IgD-negative memory B cell (primary cell): ENCODE data around the gene AFG1L. TPM values are rescaled to one million over a fixed set of nuclear protein-coding genes. Genes with fewer than 3 reads are reported as not detected.

Experiments
- H3K27ac Mint-ChIP-seq, 3 donors: one replicate each; pipeline ENCODE4 v1.8.0; 2020 to 2022; ENCODE audit warnings: mild to moderate bottlenecking in 3 of 3, mixed read lengths in 3 of 3, moderate library complexity in 1 of 3
- H3K27me3 Mint-ChIP-seq: one replicate; pipeline ENCODE4 v1.8.0; 2021; ENCODE audit warnings: mixed read lengths
- H3K36me3 Mint-ChIP-seq: one replicate; pipeline ENCODE4 v1.8.0; 2020; ENCODE audit warnings: mild to moderate bottlenecking, mixed read lengths
- H3K4me1 Mint-ChIP-seq, 3 donors: one replicate each; pipeline ENCODE4 v1.8.0; 2020 to 2022; ENCODE audit warnings: mixed read lengths in 3 of 3, mild to moderate bottlenecking in 1 of 3
- H3K4me3 Mint-ChIP-seq, 4 donors: one replicate each; pipeline ENCODE4 v1.8.0; 2020 to 2022; ENCODE audit warnings: mild to moderate bottlenecking in 4 of 4, mixed read lengths in 4 of 4, moderate library complexity in 3 of 4
- H3K9me3 Mint-ChIP-seq, 3 donors: one replicate each; pipeline ENCODE4 v1.8.0; 2020 to 2021; ENCODE audit warnings: mixed read lengths in 3 of 3, mild to moderate bottlenecking in 1 of 3
- polyA plus RNA-seq: library from polyadenylated mRNA; unstranded; fragments of 300-500 nt; fragmentation: Illumina TruSeq; gene quantifications from one replicate; pipeline ENCODE4 v1.2.3, GENCODE V29; 2021

AFG1L gene
- polyA plus RNA-seq, 1 donor from 2014 or later: 5.7 TPM

- no peak overlapping the region for H3K27ac Mint-ChIP-seq
- peaks cover 1% of the 10 kb centered on the region for H3K36me3 Mint-ChIP-seq
- H3K4me1 Mint-ChIP-seq: peaks cover 5 to 7% (median 6%) of the 10 kb centered on the region in 3 donors
- no peaks in the 10 kb centered on the region for H3K9me3 Mint-ChIP-seq
- H3K4me3 Mint-ChIP-seq: no peak overlapping the region
- H3K27me3 Mint-ChIP-seq: peaks cover 3% of the 10 kb centered on the region
These were observed 160.8 kb downstream of the AFG1L start for GRCh38 chr6:108455688-108456087.

- peaks cover 1% of the 10 kb centered on the region for H3K27me3 Mint-ChIP-seq
- H3K4me3 Mint-ChIP-seq: no peak overlapping the region
- peaks cover 13% of the 10 kb centered on the region for H3K36me3 Mint-ChIP-seq
- no peaks in the 10 kb centered on the region for H3K9me3 Mint-ChIP-seq
- peaks cover 0 to 8% (median 1%) of the 10 kb centered on the region in 3 donors for H3K4me1 Mint-ChIP-seq
- no peak overlapping the region for H3K27ac Mint-ChIP-seq
These were observed 168.9 kb downstream of the AFG1L start for GRCh38 chr6:108463784-108464183.

- Mint-ChIP-seq H3K27me3 (no peaks in the 10 kb centered on the region), H3K9me3 (no peaks in the 10 kb centered on the region), H3K4me1 (peaks cover 0 to 8% (median 1%) of the 10 kb centered on the region in 3 donors), H3K27ac (no peak overlapping the region), H3K4me3 (no peak overlapping the region), H3K36me3 (peaks cover 15% of the 10 kb centered on the region)
These were observed 169.7 kb downstream of the AFG1L start for GRCh38 chr6:108464418-108465097.

GRCh38 chr6:108465098-108465495 lies 170.2 kb downstream of the AFG1L start:
- Mint-ChIP-seq H3K27me3 (no peaks in the 10 kb centered on the region), H3K36me3 (peaks cover 15% of the 10 kb centered on the region), H3K27ac (no peak overlapping the region), H3K9me3 (no peaks in the 10 kb centered on the region), H3K4me1 (peaks cover 0 to 8% (median 1%) of the 10 kb centered on the region in 3 donors), H3K4me3 (no peak overlapping the region)

GRCh38 chr6:108468346-108468745 lies 173.5 kb downstream of the AFG1L start:
- peaks cover 0 to 7% (median 1%) of the 10 kb centered on the region in 3 donors for H3K4me1 Mint-ChIP-seq
- no peaks in the 10 kb centered on the region for H3K9me3 Mint-ChIP-seq
- H3K36me3 Mint-ChIP-seq: peaks cover 13% of the 10 kb centered on the region
- no peak overlapping the region for H3K27ac Mint-ChIP-seq
- no peaks in the 10 kb centered on the region for H3K27me3 Mint-ChIP-seq
- H3K4me3 Mint-ChIP-seq: no peak overlapping the region

- Mint-ChIP-seq H3K9me3 (no peaks in the 10 kb centered on the region), H3K27ac (no peak overlapping the region), H3K4me1 (peaks cover 0 to 3% (median 1%) of the 10 kb centered on the region in 3 donors), H3K27me3 (no peaks in the 10 kb centered on the region), H3K4me3 (no peak overlapping the region), H3K36me3 (peaks cover 8% of the 10 kb centered on the region)
These were observed 174.5 kb downstream of the AFG1L start for GRCh38 chr6:108469316-108469715.

GRCh38 chr6:108473197-108473596 lies 178.3 kb downstream of the AFG1L start:
- Mint-ChIP-seq H3K27ac (no peak overlapping the region), H3K27me3 (no peaks in the 10 kb centered on the region), H3K9me3 (no peaks in the 10 kb centered on the region), H3K36me3 (peaks cover 10% of the 10 kb centered on the region), H3K4me1 (no peaks in the 10 kb centered on the region), H3K4me3 (no peak overlapping the region)

- no peaks in the 10 kb centered on the region for H3K9me3 Mint-ChIP-seq
- H3K4me1 Mint-ChIP-seq: no peaks in the 10 kb centered on the region
- peaks cover 15% of the 10 kb centered on the region for H3K36me3 Mint-ChIP-seq
- no peak overlapping the region for H3K4me3 Mint-ChIP-seq
- no peak overlapping the region for H3K27ac Mint-ChIP-seq
- no peaks in the 10 kb centered on the region for H3K27me3 Mint-ChIP-seq
These were observed 181.5 kb downstream of the AFG1L start for GRCh38 chr6:108476376-108476775.

GRCh38 chr6:108476847-108477430 lies 182.1 kb downstream of the AFG1L start:
- H3K9me3 Mint-ChIP-seq: no peaks in the 10 kb centered on the region
- no peak overlapping the region for H3K4me3 Mint-ChIP-seq
- no peak overlapping the region for H3K27ac Mint-ChIP-seq
- no peaks in the 10 kb centered on the region for H3K4me1 Mint-ChIP-seq
- H3K36me3 Mint-ChIP-seq: peaks cover 15% of the 10 kb centered on the region
- no peaks in the 10 kb centered on the region for H3K27me3 Mint-ChIP-seq

GRCh38 chr6:108482559-108482958 lies 187.7 kb downstream of the AFG1L start:
- Mint-ChIP-seq H3K36me3 (peaks cover 19% of the 10 kb centered on the region), H3K4me1 (no peaks in the 10 kb centered on the region), H3K9me3 (peaks cover 0 to 4% (median 0%) of the 10 kb centered on the region in 3 donors), H3K4me3 (no peak overlapping the region), H3K27ac (no peak overlapping the region), H3K27me3 (no peaks in the 10 kb centered on the region)

GRCh38 chr6:108484016-108484415 lies 189.2 kb downstream of the AFG1L start:
- peaks cover 21% of the 10 kb centered on the region for H3K36me3 Mint-ChIP-seq
- H3K4me3 Mint-ChIP-seq: no peak overlapping the region
- no peaks in the 10 kb centered on the region for H3K4me1 Mint-ChIP-seq
- H3K9me3 Mint-ChIP-seq: peaks cover 0 to 4% (median 0%) of the 10 kb centered on the region in 3 donors
- H3K27me3 Mint-ChIP-seq: no peaks in the 10 kb centered on the region
- H3K27ac Mint-ChIP-seq: no peak overlapping the region

- H3K27me3 Mint-ChIP-seq: no peaks in the 10 kb centered on the region
- peaks cover 4% of the 10 kb centered on the region for H3K36me3 Mint-ChIP-seq
- peaks cover 0 to 2% (median 0%) of the 10 kb centered on the region in 3 donors for H3K4me1 Mint-ChIP-seq
- no peaks in the 10 kb centered on the region for H3K9me3 Mint-ChIP-seq
- no peak overlapping the region for H3K27ac Mint-ChIP-seq
- H3K4me3 Mint-ChIP-seq: no peak overlapping the region
These were observed 194.8 kb downstream of the AFG1L start for GRCh38 chr6:108489699-108490098.

GRCh38 chr6:108492131-108492766 lies 197.4 kb downstream of the AFG1L start:
- H3K4me1 Mint-ChIP-seq: peaks cover 0 to 2% (median 0%) of the 10 kb centered on the region in 3 donors
- no peaks in the 10 kb centered on the region for H3K27me3 Mint-ChIP-seq
- peak overlapping the region in 1 of 3 donors; percentile 15 for H3K27ac Mint-ChIP-seq
- no peaks in the 10 kb centered on the region for H3K9me3 Mint-ChIP-seq
- H3K4me3 Mint-ChIP-seq: no peak overlapping the region
- peaks cover 4% of the 10 kb centered on the region for H3K36me3 Mint-ChIP-seq

- Mint-ChIP-seq H3K9me3 (no peaks in the 10 kb centered on the region), H3K4me3 (no peak overlapping the region), H3K27ac (no peak overlapping the region), H3K4me1 (peaks cover 0 to 2% (median 0%) of the 10 kb centered on the region in 3 donors), H3K36me3 (no peaks in the 10 kb centered on the region), H3K27me3 (no peaks in the 10 kb centered on the region)
These were observed 199.6 kb downstream of the AFG1L start for GRCh38 chr6:108494434-108494833.

GRCh38 chr6:108497883-108498282 lies 203.0 kb downstream of the AFG1L start:
- Mint-ChIP-seq H3K27ac (no peak overlapping the region), H3K4me1 (no peaks in the 10 kb centered on the region), H3K4me3 (no peak overlapping the region), H3K36me3 (peaks cover 7% of the 10 kb centered on the region), H3K27me3 (no peaks in the 10 kb centered on the region), H3K9me3 (no peaks in the 10 kb centered on the region)
